Neural progenitor cell (in vitro differentiated cells): ENCODE results near the gene AARSD1. TPM values are rescaled to one million over a fixed set of nuclear protein-coding genes. Genes with fewer than 3 reads are reported as not detected.
"Not testable (repeated sequence)": the region's sequence is repeated elsewhere in the genome, so short reads cannot be mapped to it uniquely, and the experiment has no call there.

ENCODE experiments used
- DNase-seq: peaks from one replicate; pipeline ENCODE4 v3.0.0-alpha.2; 2016; ENCODE audit warnings: low spot score
- H2AFZ ChIP-seq: fragments of 200-600 bp; sonication (generic); replicated peaks from 2 replicates; pipeline ENCODE4 v1.6.1; 2016; ENCODE audit warnings: antibody characterized with exemption
- H3F3A ChIP-seq: fragments of 200-600 bp; sonication (generic); 2 replicates; pipeline ENCODE4 v1.6.1; 2016; ENCODE audit warnings: antibody characterized with exemption, low read depth
- H3K27ac ChIP-seq: fragments of 200-600 bp; sonication (generic); 2 replicates; pipeline ENCODE4 v1.5.1; 2016; ENCODE audit warnings: mild to moderate bottlenecking
- H3K27me3 ChIP-seq: fragments of 200-600 bp; sonication (generic); 2 replicates; pipeline ENCODE4 v1.6.1; 2016; ENCODE audit warnings: mild to moderate bottlenecking, moderate library complexity
- H3K36me3 ChIP-seq: fragments of 200-600 bp; sonication (generic); 2 replicates; pipeline ENCODE4 v1.5.1; 2016
- H3K4me1 ChIP-seq: fragments of 200-600 bp; sonication (generic); 2 replicates; pipeline ENCODE4 v1.6.1; 2016; ENCODE audit warnings: mixed run types
- H3K4me2 ChIP-seq: fragments of 200-600 bp; sonication (generic); 2 replicates; pipeline ENCODE4 v1.6.1; 2016
- H3K4me3 ChIP-seq: fragments of 200-600 bp; sonication (generic); 2 replicates; pipeline ENCODE4 v1.5.1; 2016
- H3K79me2 ChIP-seq: fragments of 200-600 bp; sonication (generic); 2 replicates; pipeline ENCODE4 v1.6.1; 2016; ENCODE audit warnings: low read depth
- H3K9ac ChIP-seq: fragments of 200-600 bp; sonication (generic); 2 replicates; pipeline ENCODE4 v1.6.1; 2016
- H3K9me3 ChIP-seq: fragments of 200-600 bp; sonication (generic); 2 replicates; pipeline ENCODE4 v1.5.1; 2016; ENCODE audit warnings: low read depth
- H4K20me1 ChIP-seq: fragments of 200-600 bp; sonication (generic); 2 replicates; pipeline ENCODE4 v1.6.1; 2016; ENCODE audit warnings: low read depth
- H3K27ac Mint-ChIP-seq: 3 replicates; pipeline ENCODE4 v1.8.0; 2021; ENCODE audit warnings: mixed read lengths
- H3K27me3 Mint-ChIP-seq: 2 replicates; pipeline ENCODE4 v1.8.0; 2022; ENCODE audit warnings: low read depth, mild to moderate bottlenecking, inconsistent platforms, moderate library complexity, mixed read lengths; ENCODE audit not compliant: insufficient read depth
- H3K36me3 Mint-ChIP-seq: 3 replicates; pipeline ENCODE4 v1.8.0; 2021; ENCODE audit warnings: mixed read lengths
- H3K4me1 Mint-ChIP-seq: 3 replicates; pipeline ENCODE4 v1.8.0; 2021; ENCODE audit warnings: mixed read lengths
- H3K4me3 Mint-ChIP-seq: 3 replicates; pipeline ENCODE4 v1.8.0; 2021; ENCODE audit warnings: mild to moderate bottlenecking, moderate library complexity, mixed read lengths
- H3K9me3 Mint-ChIP-seq: 3 replicates; pipeline ENCODE4 v1.8.0; 2020; ENCODE audit warnings: mixed read lengths
- EZH2 ChIP-seq: fragments of 200-600 bp; sonication (generic); IDR thresholded peaks from 2 replicates; pipeline ENCODE4 v1.6.1; 2017; ENCODE audit warnings: antibody characterized with exemption, mild to moderate bottlenecking, moderate library complexity
- EZH2phosphoT487 ChIP-seq: fragments of 200-600 bp; sonication (generic); IDR thresholded peaks from 2 replicates; pipeline ENCODE4 v1.6.1; 2017; ENCODE audit warnings: antibody characterized with exemption
- total RNA-seq: library from RNA; depleted of rRNA; stranded (reverse); fragments of >200 nt; gene quantifications from 2 replicates; pipeline ENCODE4 v1.2.3, GENCODE V29; 2015; ENCODE audit warnings: low replicate concordance
- TF ChIP-seq, protein P1 (sequence below): fragments of 200-600 bp; sonication (generic); IDR thresholded peaks from 2 replicates; pipeline ENCODE4 v1.5.1; 2017; ENCODE audit warnings: antibody characterized with exemption, mild to moderate bottlenecking

Gene AARSD1
- total RNA-seq, 1 donor from 2014 or later: 23.7 TPM

GRCh38 chr17:42928714-42929496 is 35.3 kb downstream of the AARSD1 start:
- Histone ChIP-seq H3K9me3 (no peaks in the 10 kb centered on the region), H4K20me1 (no peaks in the 10 kb centered on the region), H3K9ac (no peak overlapping the region), H3K27me3 (no peaks in the 10 kb centered on the region), H2AFZ (peak overlapping the region; percentile 89), H3F3A (no peaks in the 10 kb centered on the region), H3K4me3 (no peak overlapping the region), H3K79me2 (no peaks in the 10 kb centered on the region), H3K36me3 (no peaks in the 10 kb centered on the region), H3K4me1 (no peaks in the 10 kb centered on the region), H3K4me2 (no peak overlapping the region), H3K27ac (no peak overlapping the region)
- Mint-ChIP-seq H3K9me3 (no peaks in the 10 kb centered on the region), H3K27ac (no peak overlapping the region), H3K27me3 (no peaks in the 10 kb centered on the region), H3K36me3 (no peaks in the 10 kb centered on the region), H3K4me1 (peaks cover 4% of the 10 kb centered on the region), H3K4me3 (no peak overlapping the region)
- peak; percentile 61 for DNase-seq
- no peak for TF ChIP-seq EZH2phosphoT487
- TF ChIP-seq, protein P1, sequence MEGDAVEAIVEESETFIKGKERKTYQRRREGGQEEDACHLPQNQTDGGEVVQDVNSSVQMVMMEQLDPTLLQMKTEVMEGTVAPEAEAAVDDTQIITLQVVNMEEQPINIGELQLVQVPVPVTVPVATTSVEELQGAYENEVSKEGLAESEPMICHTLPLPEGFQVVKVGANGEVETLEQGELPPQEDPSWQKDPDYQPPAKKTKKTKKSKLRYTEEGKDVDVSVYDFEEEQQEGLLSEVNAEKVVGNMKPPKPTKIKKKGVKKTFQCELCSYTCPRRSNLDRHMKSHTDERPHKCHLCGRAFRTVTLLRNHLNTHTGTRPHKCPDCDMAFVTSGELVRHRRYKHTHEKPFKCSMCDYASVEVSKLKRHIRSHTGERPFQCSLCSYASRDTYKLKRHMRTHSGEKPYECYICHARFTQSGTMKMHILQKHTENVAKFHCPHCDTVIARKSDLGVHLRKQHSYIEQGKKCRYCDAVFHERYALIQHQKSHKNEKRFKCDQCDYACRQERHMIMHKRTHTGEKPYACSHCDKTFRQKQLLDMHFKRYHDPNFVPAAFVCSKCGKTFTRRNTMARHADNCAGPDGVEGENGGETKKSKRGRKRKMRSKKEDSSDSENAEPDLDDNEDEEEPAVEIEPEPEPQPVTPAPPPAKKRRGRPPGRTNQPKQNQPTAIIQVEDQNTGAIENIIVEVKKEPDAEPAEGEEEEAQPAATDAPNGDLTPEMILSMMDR: peak; percentile 65
- no peak for TF ChIP-seq EZH2

- peaks cover 6% of the 10 kb centered on the region for H3K4me1 Mint-ChIP-seq
- H3K36me3 Mint-ChIP-seq: no peaks in the 10 kb centered on the region
- no peaks in the 10 kb centered on the region for H3K9me3 ChIP-seq
- H3K9me3 Mint-ChIP-seq: no peaks in the 10 kb centered on the region
- H3K4me2 ChIP-seq: no peak overlapping the region
- no peak overlapping the region for H3K27ac Mint-ChIP-seq
- H3K27ac ChIP-seq: no peak overlapping the region
- H3K27me3 Mint-ChIP-seq: no peaks in the 10 kb centered on the region
- H3F3A ChIP-seq: no peaks in the 10 kb centered on the region
- no peak for DNase-seq
- peaks cover 14% of the 10 kb centered on the region for H3K4me1 ChIP-seq
- H3K36me3 ChIP-seq: no peaks in the 10 kb centered on the region
- no peak for TF ChIP-seq EZH2
- TF ChIP-seq, protein P1: no peak
- no peak for TF ChIP-seq EZH2phosphoT487
- H3K27me3 ChIP-seq: no peaks in the 10 kb centered on the region
- no peak overlapping the region for H3K4me3 ChIP-seq
- no peak overlapping the region for H2AFZ ChIP-seq
- H3K4me3 Mint-ChIP-seq: no peak overlapping the region
- no peaks in the 10 kb centered on the region for H4K20me1 ChIP-seq
- H3K9ac ChIP-seq: no peak overlapping the region
- no peaks in the 10 kb centered on the region for H3K79me2 ChIP-seq
These were observed 39.4 kb downstream of the AARSD1 start for GRCh38 chr17:42924891-42925290.

- not testable (repeated sequence) for DNase-seq, H3K27ac ChIP-seq, H3K4me2 ChIP-seq, H3K9ac ChIP-seq, H2AFZ ChIP-seq, H3K79me2 ChIP-seq, H3F3A ChIP-seq, H3K9me3 ChIP-seq, H3K9me3 Mint-ChIP-seq, H3K4me1 Mint-ChIP-seq, H3K36me3 ChIP-seq, H3K4me3 ChIP-seq, H3K36me3 Mint-ChIP-seq, H3K27ac Mint-ChIP-seq, H3K27me3 ChIP-seq, H4K20me1 ChIP-seq, H3K27me3 Mint-ChIP-seq, H3K4me3 Mint-ChIP-seq
- peaks cover 23% of the 10 kb centered on the region for H3K4me1 ChIP-seq
These were observed 40.8 kb downstream of the AARSD1 start for GRCh38 chr17:42923472-42923871.

- Mint-ChIP-seq H3K4me3 (no peak overlapping the region), H3K9me3 (no peaks in the 10 kb centered on the region), H3K36me3 (no peaks in the 10 kb centered on the region), H3K27me3 (peaks cover 5% of the 10 kb centered on the region), H3K4me1 (peaks cover 6% of the 10 kb centered on the region), H3K27ac (no peak overlapping the region)
- H3K79me2 ChIP-seq: no peaks in the 10 kb centered on the region
- no peaks in the 10 kb centered on the region for H3F3A ChIP-seq
- H3K27me3 ChIP-seq: no peaks in the 10 kb centered on the region
- no peak for DNase-seq
- H4K20me1 ChIP-seq: no peaks in the 10 kb centered on the region
- no peak overlapping the region for H3K27ac ChIP-seq
- no peaks in the 10 kb centered on the region for H3K9me3 ChIP-seq
- no peak overlapping the region for H3K4me2 ChIP-seq
- no peaks in the 10 kb centered on the region for H3K36me3 ChIP-seq
- no peak for TF ChIP-seq EZH2phosphoT487
- H3K4me3 ChIP-seq: no peak overlapping the region
- peaks cover 23% of the 10 kb centered on the region for H3K4me1 ChIP-seq
- H3K9ac ChIP-seq: no peak overlapping the region
- peak overlapping the region; percentile 65 for H2AFZ ChIP-seq
These were observed 42.0 kb downstream of the AARSD1 start for GRCh38 chr17:42922294-42922693.
